Astrocyte of the spinal cord (primary cell): Measurements from ENCODE around the gene TSPAN12.

Experiments
- DNase-seq: peaks from one replicate; pipeline ENCODE4 v3.0.0; 2011; ENCODE audit warnings: low read depth, low spot score
- H3K4me3 ChIP-seq: 2 replicates; pipeline ENCODE4 v1.5.1; 2011; ENCODE audit warnings: low read depth, mild to moderate bottlenecking, low read length, moderate library complexity
- in situ Hi-C: cut with HindIII; loops from 2 replicates; pipeline ENCODE4 v1.10.0; 2017; ENCODE audit warnings: low sequenced_read_pairs
- TF ChIP-seq, protein P1 (sequence below): IDR thresholded peaks from 2 replicates; pipeline ENCODE4 v1.5.1; 2012; ENCODE audit warnings: low read depth, mild to moderate bottlenecking, low read length, inconsistent platforms

The TSPAN12 gene

DNA sequence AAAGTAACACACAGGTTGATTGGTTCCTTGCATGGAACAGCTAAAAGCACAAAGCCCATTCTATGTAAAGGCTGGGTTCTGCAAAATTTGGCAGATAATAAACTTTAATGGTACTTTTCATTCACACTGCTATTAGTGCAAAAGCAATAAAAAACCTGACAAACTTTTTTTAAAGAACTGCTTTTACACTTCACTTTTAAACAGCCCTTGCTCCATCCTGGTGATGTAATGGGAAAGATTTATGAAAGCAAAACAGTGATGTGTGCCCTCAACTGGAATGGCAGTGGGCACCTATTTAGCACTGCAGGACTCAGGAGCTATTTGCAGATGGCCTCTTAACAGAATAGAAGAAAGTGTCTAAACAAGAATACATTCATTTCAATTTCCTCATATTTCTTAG lies 44.9 kb downstream of the TSPAN12 start:
- TF ChIP-seq, protein P1, sequence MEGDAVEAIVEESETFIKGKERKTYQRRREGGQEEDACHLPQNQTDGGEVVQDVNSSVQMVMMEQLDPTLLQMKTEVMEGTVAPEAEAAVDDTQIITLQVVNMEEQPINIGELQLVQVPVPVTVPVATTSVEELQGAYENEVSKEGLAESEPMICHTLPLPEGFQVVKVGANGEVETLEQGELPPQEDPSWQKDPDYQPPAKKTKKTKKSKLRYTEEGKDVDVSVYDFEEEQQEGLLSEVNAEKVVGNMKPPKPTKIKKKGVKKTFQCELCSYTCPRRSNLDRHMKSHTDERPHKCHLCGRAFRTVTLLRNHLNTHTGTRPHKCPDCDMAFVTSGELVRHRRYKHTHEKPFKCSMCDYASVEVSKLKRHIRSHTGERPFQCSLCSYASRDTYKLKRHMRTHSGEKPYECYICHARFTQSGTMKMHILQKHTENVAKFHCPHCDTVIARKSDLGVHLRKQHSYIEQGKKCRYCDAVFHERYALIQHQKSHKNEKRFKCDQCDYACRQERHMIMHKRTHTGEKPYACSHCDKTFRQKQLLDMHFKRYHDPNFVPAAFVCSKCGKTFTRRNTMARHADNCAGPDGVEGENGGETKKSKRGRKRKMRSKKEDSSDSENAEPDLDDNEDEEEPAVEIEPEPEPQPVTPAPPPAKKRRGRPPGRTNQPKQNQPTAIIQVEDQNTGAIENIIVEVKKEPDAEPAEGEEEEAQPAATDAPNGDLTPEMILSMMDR: no peak

GRCh38 chr7:120809260-120809659 lies 48.7 kb downstream of the TSPAN12 start:
- no peak overlapping the region for H3K4me3 ChIP-seq
- no peak for DNase-seq
- in situ Hi-C loops: no loop called here
- TF ChIP-seq, protein P1: no peak

More for the DNA sequence above, 44.9 kb downstream of the TSPAN12 start:
- in situ Hi-C loops: no loop called here
- H3K4me3 ChIP-seq: no peak overlapping the region
- no peak for DNase-seq

- no peak overlapping the region for H3K4me3 ChIP-seq
- TF ChIP-seq, protein P1: no peak
- no peak for DNase-seq
- in situ Hi-C loops: no loop called here
Measured at GRCh38 chr7:120807390-120807789, 50.6 kb downstream of the TSPAN12 start.

GRCh38 chr7:120806669-120807068 lies 51.3 kb downstream of the TSPAN12 start:
- in situ Hi-C loops: no loop called here
- TF ChIP-seq, protein P1: no peak
- H3K4me3 ChIP-seq: no peak overlapping the region

DNA sequence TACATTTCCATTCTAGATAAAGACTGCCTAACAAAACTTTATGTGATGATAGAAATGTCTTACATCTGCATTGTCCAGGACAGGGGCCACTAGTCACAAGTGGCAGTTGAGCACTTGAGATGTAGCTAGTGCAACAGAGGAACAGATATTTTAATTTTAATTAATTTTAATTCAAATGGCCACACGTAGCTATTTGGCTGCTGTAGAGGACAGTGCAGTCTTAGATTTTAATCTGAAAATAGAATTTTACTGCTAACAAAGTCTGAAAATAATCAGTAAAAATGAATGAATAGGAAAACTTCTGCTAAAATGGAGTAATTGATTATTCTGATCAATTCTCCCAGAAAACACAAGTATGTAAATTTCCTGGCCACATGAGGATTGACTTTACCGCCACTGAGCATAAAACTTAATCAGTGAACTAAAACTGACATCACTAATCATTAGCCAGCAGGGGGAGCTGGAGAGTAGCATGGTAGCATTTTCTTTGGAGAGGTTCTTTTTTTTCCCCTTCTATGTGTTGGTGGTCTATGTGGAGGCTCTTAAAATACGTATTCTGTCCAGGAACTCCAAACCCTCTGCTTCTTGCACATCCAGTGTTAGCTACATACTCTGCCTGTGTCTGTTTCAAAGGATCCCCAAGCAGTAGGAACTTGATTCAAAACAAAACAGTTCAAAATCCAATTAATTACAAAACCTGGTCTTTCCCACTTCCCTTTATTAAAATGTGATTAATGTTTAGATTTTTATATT lies 52.1 kb downstream of the TSPAN12 start:
- no peak overlapping the region for H3K4me3 ChIP-seq
- TF ChIP-seq, protein P1: peak; percentile 84
- DNase-seq: peak; percentile 59
- in situ Hi-C loops: no loop called here

More at GRCh38 chr7:120806669-120807068, 51.3 kb downstream of the TSPAN12 start:
- DNase-seq: peak; percentile 25

DNA sequence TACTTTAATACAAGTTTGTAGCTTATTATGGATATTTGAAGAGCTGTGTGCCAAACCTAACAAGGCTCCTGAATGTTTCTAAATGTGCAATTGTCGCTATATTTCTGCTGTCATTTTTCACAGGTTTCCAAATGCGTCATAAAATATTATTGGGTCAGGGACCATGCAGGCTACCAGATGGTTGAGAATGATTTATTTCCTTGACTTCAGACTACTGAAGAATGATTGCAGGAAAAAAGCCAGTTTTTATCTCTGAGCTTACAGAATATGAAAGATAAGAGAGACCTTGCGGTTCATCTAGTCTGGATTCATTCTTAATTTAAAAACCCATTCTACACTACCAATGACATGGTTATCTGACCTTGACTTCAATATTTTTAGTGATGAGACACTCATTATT lies 55.2 kb downstream of the TSPAN12 start:
- TF ChIP-seq, protein P1: no peak
- in situ Hi-C loops: no loop called here
- H3K4me3 ChIP-seq: no peak overlapping the region
- no peak for DNase-seq
